ENCODE data around the gene SPEF1.

The SPEF1 gene

DNA sequence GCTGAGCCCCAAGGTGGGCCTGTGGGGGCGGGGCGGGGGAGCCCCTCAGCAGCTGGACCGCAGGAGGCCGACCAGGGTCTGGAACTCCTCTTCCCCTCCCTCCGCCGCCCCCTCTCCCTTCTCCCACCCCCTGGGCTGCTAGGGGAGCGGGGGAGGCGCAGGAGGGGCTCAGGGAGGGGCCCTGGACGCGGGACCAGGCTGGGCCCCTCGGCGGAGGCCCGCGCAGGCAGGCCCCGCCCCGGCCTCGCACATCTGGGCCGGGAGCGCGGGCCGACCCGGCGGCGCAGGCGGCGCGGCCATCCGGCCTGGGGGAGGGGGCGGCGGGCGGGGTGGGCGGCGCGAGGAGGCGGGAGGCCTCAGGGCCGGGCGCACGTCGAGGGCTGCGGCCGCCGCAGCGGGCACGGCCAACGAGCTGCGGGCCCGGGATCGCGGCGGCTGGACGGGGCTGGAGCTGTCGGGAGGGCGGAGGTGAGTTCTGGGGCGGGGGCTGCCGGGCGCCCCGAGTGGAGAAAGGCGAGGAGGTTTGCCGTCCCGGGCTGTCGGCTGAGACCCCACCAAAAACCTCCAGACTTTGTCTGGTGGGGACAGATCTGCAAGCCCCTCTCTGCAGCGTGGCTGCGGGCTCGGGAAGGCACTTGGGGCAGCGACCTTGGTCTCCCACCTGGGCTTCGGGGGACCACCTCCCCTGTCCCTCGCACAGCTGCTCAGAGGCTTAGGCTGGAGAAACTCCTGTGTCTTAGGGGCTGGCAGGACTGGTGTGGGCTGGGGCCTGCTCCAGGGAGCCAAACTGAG, 48.7 kb downstream of the SPEF1 start, which contains the start of gene HSPA12B:
TSS of gene HSPA12B (plus strand) at position 359 of the 792 bp plus-strand sequence. CDS start 5,990 bp downstream, outside the sequence.
- DNase-seq (ENCODE audit: low read depth in 2 of 2, low spot score in 1 of 2), result no peak

DNA sequence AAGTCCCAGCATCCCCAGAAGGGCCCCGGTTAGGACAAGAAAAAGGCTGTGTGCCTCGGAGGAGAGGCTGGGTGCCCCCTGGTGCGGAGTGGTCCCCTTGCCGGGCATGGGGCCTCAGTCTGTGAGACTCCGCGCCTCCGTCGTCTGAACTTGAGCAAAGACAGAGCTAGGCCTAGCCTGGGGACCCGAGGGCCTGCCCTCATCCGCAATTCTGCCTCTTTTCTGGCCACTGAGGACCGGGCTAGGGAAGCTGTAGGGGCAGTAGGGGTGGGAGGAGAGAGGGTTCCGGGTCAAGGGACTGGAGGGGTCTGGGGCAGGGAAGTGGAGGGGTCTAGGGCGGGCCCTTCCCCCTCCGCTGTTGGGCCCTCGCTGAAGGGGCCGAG, 49.3 kb downstream of the SPEF1 start:
- no peak for DNase-seq (ENCODE audit: low read depth in 2 of 2, low spot score in 1 of 2)

DNA sequence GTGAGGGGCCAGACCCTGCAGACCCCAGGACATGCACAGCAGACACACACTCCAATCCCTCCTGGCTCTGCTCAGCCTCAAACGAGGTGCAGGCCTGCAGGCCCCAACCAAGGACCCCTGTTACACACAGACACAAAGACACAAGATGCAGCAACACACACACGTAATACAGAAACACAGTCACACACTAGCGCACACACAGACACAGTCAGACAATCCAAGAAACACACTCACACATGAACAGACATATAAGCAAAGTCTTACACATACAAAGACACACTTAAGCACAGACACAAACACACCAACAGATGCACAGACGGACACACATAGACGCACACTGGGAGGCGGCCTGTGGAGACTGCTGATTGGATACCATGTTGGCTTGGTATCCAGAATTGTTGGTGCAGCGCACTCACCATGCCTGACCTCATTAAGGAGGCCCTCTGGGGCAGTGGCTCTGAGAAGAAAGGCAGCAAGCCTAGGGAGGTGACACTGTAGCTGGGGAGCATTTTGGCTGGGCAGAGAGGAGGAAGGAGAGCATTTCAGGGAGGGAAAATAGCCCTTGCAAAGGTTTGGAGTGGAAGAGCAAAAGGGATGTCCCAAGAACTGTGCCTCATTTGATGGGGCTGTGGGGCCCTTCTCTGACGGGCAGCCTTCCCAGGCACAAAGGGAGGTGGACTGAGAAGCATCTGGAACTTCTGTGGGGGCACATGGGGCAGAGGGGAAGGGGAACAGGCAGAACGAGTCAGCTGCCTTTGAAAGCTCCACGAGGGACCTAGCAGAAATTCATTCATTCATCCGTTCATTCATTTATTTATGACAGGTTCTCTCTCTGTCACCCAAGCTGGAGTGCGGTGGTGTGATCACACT, 50.2 kb downstream of the SPEF1 start:
- no peak for DNase-seq (ENCODE audit: low read depth in 2 of 2, low spot score in 1 of 2)

DNA sequence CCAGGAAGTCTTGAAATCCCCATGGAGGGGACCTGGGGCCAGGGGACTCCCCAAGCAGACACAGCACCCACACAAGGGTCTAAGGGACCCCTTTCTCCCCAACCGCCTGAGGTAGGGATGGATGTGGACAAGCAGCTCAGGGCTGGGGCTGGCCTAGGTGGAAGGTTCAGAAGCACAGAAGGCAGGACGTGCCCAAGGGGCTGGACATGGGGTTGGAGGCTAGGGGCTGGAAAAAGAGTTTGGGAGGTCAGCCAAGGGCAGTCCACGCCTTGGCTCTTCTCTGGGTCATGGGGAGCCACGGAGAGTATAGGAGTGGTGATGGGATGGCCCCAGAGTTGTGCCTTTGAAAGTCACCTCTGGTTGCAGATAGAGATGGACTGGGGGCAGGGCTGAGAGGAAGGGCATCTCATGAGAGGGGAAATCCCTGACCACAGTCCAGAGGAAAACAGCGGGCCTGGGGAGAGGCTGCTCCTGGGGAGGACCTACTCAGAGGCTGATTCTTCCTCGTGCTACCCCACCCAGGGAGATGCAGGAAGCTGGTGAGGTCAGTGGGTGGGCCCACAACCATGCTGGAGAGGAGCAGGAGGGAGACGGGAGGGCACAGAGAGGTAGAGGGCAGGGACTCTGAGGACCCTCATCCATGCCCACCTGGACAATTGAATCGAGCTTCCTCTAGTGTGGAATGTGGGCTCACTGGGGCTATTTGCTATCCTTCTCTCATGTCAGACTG, 51.3 kb downstream of the SPEF1 start:
- no peak for DNase-seq (ENCODE audit: low read depth in 2 of 2, low spot score in 1 of 2)

DNA sequence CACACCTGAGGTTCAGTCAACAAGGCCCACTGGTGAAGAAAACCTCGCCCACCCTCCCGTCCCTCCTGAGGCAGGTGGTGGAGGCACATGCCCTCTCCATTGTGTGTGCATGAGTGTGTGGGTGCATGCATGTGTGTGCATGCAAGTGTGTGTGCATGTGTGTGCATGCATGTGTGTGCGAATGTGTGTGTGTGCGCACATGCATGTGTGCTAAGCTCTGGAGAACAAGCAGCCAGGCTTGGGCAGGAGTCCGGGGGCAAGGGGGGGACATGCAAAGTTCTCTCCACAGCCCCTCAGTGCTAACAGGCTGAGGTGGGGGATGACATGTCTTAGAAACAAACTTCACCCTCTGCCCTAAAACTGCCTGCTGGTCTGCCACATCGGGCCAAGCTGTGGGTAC, 51.9 kb downstream of the SPEF1 start:
- no peak for DNase-seq (ENCODE audit: low read depth in 2 of 2, low spot score in 1 of 2)

DNA sequence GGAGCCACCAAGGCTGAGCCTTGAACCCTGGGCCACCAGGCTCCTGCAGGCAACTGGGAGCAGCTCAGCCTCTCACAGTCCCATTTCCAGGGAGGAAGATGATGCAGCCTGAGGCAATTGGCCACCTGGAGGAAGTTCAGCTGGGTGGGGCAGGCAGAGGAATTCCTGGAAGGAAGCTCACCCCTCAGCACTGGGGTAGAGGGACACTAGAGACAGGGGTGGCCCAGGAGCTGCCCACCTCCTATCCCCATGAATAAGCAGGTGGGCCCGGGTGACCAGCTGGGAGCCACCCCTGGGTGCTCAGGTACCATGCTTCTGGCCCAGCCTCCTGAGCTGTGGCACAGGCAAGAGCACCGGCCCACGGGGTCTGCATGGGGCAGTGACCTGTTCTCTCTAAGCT, 52.4 kb downstream of the SPEF1 start:
- no peak for DNase-seq (ENCODE audit: low read depth in 2 of 2, low spot score in 1 of 2)

DNA sequence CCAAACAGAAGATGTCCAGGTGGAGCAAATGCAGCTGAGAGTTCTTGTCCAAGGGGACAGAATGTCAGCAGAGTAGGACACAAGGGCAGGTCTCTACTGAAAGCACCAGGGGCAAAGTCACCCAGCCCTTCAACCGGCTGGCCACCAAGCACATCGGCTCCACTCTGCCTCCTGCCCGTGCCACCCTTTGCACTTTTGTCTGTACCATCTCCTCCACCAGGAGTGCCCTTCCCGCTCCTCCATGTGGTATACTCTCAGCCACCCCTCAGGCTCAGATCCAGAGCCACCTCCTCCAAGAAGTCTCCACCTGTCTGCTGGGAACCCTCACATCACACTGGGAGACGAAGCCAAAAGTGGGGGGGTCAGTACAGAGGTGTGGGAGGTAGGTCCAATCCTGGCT, 52.9 kb downstream of the SPEF1 start:
- DNase-seq (ENCODE audit: low read depth in 2 of 2, low spot score in 1 of 2), result no peak

Data from stimulated activated CD8-positive, alpha-beta memory T cell treated with anti-CD3 and anti-CD28 coated beads, Interleukin-4, amount 100 ng/mL, for 4 hours (primary cell).